Non-pigmented ciliary epithelial cell (primary cell): ENCODE data around the gene RHBG.
"Not testable (repeated sequence)": the region's sequence is repeated elsewhere in the genome, so short reads cannot be mapped to it uniquely, and the experiment has no call there.

Experiments
- DNase-seq: peaks from one replicate; pipeline ENCODE4 v3.0.0-alpha.2; 2010; ENCODE audit warnings: low read depth

RHBG gene

DNA sequence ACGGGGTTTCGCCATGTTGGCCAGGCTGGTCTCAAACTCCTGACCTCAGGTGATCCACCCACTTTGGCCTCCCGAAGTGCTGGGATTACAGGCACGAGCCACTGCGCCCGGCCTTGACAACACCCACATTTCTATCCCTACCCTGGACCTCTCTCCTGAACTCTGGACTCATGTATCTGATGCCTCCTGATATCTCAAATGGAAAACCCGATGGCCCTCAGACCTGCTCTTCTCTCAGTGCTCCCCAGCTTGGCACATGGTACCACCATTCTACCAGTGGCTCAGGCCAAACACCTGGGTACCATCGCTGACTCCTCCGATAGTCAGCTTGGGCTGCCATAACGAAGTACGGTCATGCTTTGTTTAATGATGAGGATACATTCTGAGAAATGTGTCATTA lies 8.5 kb upstream of the RHBG start:
- DNase-seq, result no peak

DNA sequence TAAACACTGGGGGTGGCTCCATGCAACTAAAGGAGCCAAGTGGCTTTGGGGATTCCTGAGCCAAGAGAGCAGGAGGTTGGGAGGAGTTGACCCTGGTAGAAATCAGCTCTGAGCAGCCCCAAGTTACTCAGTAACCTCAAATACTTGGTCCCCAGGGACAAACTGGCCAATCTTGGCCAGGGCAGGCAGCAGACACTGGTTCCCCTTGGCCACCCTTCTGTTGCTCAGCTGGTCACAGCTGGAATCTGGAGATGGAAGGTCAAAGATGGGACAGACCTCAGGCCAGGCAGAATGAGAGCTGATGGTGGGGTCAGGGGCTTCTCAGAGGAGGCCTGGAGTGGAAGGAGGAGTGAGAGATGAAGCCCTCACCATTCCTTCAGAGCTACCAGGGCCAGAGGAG lies 3.3 kb upstream of the RHBG start:
- DNase-seq, result no peak

DNA sequence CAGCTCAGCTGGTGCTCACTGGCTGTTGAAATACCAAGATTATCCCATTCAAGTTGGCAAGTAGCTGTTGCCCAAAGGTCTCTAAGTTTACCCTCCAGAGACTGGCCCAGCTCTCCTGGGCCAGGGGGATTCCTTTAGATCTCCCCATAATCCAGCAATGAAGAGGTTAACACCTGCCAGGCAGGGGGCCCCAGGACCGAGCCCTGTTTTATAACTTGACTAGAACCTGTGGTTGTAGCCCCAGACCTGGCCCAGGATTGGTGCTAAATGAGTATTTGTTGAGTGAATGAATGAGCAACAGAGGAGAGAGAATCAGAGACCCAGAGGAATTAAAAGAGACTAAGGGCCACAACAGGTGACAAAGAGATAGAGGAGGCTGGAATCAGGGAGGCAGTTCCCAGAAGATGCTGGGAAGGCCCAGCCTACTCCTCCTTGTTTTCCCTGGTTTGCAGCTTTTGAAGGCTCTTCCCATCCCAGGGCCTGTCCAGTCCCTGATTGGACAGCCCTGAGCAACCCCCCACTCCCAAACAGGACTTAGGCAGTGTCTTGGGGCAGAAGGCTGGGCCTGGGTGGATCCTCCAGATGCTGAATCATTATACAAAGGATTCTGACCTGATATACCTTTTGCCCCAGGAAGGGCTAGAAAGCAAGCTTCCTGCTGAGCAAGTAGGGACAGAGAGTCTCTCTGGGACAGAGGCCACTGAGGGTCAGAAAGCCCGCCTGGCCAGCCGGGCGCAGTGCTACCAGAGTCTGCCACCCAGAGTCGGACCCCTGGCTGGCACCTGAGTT lies 2.4 kb upstream of the RHBG start:
- no peak for DNase-seq

DNA sequence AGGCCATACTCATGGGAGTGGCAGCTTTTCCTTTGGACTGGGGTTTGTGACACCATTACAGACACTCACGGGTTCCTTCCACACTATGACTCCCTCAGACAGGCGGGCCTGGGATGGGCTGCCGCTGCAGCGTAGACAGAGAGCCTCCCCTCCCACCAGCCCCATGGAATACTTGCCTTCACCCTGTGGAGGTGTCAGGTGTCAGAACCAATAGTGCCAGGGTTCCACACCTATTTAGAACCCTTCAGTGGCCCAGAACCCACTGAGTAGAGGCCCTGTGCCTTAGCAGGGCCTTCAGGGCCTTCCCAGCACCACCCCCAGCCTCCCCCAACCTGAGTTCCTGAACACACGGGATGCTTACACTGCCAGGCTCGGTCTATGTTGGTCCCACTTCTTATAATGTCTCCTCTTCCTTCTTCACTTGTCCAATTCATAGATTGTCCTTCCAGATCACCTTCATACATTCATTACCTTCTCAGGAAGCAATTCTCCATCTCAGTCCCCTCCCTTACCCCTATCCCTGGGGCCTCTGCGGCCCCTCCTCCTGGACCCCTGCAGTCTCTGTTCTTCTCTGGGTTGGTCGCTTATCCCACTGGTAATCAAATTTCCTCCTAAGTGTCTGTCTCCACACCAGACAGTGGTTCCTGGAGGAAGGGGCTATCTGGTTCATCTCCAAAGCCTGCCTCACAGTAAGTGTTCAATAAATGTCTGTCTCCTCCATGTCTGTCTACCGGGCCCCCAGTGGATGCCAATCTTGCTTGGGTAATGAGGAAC lies 1.4 kb upstream of the RHBG start:
- DNase-seq, result no peak

- no peak for DNase-seq
These were observed 803 bp upstream of the RHBG start for GRCh38 chr1:156368157-156368658.

DNA sequence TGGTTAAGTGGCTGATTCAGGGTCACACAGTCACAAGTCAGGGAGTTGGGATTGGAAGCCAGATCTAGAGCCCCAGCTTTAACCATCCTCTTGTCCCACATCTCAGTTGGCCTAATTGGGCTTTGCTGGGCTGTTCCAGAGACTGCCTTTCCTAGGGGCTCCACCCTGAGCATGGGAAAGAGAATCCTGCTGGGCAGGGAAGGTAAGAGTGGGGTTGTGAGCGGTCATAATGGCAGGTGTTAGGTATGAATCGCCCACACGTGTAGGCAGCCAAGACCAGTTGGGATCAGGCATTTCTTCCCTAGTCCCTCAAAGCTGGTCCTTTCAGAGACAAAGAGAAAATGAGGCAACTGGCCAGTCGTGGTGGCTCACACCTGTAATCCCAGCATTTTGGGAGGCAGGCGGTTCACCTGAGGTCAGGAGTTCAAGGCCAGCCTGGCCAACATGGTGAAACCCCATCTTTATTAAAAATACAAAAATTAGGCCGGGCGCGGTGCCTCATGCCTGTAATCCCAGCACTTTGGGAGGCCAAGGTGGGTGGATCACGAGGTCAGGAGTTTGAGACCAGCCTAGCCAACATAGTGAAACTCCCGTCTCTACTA lies 775 bp downstream of the RHBG start:
- DNase-seq, result not testable (repeated sequence)

DNA sequence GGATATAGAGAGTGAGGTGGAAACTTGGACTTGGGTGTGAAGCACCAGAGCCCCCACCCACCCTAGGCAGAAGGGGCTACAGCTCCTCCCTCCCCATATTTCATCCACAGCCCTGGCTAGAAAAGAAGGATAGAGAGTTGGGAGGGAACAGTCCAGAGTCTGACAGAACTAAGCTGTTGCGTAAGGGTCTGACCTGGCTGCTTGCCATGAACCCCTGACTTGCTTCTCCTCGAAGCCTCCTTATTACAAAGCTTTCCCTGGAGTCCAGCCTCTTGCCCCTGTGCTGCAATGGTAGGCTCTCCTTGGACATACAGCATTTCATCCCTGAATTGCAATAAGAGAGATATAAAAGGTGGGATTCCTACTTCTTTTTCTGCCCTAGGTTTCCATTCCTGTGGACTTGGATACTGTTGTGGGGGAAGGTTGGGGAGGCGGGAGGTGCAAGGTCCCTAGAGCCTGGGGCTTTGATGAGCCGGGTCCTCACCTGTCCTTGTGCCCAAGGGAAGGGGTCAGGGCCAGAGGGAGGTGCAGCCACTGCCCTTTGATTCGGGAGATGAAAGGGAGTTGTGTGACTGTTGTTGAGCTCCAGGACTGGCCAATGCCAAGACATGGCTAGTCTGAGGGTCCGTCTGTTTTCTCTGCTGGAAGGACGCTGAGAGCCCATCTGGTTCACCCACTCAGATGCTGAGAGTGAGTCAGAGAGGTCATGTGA lies 2.7 kb downstream of the RHBG start:
- no peak for DNase-seq

DNA sequence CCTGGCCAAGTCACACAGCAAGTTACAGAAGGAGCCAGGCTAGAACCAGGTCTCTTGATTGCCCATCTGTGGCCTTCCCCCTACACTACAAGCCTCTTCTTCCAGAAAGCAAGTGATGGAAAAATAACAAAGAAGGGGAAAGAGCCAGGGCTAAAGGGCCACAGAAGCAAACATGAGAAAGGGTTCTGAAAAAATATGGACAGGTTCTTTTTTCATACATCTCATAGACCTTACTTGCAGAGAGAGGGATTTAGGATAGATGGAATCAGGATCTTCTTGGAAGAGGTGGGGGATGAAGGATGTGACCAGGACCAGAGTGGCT lies 3.2 kb downstream of the RHBG start:
- no peak for DNase-seq

GRCh38 chr1:156372876-156373275 lies 3.9 kb downstream of the RHBG start:
- no peak for DNase-seq

DNA sequence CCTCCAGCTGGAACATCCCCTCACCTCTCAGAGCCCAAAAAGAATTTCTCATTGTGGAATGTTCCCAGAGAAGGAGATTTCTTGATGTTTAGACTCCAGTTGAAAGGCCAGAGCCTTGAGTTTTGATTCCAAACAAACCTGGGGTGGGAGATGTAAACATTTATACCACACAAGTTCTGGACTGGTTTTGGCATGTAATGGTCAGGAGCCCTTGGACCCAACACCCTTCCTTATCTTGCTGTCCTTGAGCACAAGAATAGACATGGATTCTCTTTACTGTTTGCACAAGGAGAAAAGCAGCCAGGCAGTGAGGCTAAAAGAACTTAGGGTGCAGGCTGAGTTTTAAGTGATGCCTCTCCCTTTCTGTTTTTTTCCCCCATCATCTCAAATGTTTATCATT lies 4.5 kb downstream of the RHBG start:
- DNase-seq, result no peak

DNA sequence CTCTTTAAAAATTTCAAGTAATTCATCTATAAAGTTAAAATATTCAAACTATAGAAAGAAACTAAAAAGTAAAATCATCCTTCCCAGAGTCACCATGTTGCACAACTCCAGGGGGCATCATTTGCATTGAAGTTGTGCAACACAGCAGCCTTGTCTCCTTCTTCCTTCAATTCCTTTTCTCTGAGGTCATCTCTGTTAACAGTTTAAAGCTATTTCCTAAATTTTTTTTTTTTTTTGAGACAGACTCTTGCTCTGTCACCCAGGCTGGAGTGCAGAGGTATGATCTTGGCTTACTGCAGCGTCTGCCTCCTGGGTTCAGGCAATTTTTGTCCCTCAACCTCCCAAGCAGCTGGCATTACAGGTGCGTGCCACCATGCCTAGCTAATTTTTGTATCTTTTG lies 7.1 kb downstream of the RHBG start:
- DNase-seq, result no peak

- no peak for DNase-seq
These were observed 8.2 kb downstream of the RHBG start for GRCh38 chr1:156376958-156377919.

DNA sequence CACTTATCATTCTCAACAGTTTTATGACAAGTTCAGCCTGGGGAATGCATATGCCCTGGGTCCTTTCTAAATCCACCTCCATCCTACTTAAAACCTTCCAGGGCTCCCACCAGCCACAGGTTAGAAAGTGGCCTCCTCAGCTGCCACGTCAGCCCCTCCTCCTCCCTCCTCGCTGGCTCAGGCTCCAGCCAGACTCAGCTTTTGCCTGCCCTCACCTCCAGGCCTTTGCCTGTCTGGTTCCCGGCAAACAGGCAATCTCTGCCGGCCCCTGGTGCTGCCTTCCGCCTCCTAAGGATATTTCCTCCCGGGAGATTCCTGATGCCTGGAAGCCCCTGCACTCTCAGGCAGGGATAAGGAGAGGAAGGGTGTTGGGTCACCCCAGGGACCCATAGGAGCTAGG lies 9.5 kb downstream of the RHBG start:
- no peak for DNase-seq

GRCh38 chr1:156379420-156380165 lies 10.6 kb downstream of the RHBG start:
- DNase-seq, result no peak

- no peak for DNase-seq
These were observed 13.6 kb downstream of the RHBG start for GRCh38 chr1:156382561-156382960.

GRCh38 chr1:156383023-156383422 lies 14.0 kb downstream of the RHBG start:
- no peak for DNase-seq

GRCh38 chr1:156384007-156384406 lies 15.0 kb downstream of the RHBG start:
- DNase-seq, result no peak

DNA sequence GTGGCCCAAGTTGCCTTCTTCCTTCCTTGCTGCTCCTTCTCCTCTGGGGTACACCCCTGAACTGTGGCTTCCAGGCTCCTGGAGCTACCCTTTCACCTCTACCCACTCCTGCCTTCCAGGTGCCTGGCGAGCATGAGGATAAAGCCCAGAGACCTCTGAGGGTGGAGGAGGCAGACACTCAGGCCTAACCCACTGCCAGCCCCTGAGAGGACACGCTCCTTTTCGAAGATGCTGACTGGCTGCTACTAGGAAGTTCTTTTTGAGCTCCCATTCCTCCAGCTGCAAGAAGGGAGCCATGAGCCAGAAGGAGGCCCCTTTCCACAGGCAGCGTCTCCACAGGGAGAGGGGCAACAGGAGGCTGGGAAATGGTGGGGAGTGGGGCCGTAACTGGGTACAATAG lies 15.6 kb downstream of the RHBG start:
- DNase-seq, result no peak

DNA sequence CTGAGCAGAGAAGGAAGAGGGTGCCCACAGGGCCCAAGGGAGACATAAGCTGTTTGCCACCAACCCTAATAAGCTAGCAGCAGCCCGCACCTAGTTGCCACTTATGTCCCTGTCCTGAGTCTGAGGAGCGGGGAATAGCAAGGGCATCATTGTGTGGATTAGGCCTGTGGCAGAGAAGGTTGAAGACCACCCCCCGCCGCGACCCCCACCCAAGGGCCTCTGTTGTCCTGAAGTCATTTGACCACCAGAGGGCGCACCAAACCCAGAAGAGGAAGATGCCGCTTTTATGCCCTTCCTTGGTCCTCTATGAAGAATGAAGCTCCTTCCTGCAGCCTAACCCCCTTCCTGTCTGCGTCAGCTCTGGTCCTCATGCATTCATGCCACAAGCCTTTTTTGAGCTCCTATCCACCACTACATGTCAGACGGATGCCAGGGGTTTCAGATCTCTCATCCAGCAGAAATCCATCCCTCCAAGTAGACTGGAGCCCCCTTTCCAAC lies 16.6 kb downstream of the RHBG start:
- no peak for DNase-seq

GRCh38 chr1:156386134-156386901 lies 17.3 kb downstream of the RHBG start:
- DNase-seq, result no peak
